Measurements from ENCODE around the gene AOC3.
"Not testable (repeated sequence)": the region's sequence is repeated elsewhere in the genome, so short reads cannot be mapped to it uniquely, and the experiment has no call there.

AOC3 gene

GRCh38 chr17:42898147-42898811, 47.3 kb downstream of the AOC3 start:
- no peak for DNase-seq

- DNase-seq, result not testable (repeated sequence)
Measured at GRCh38 chr17:42899981-42900380, 49.0 kb downstream of the AOC3 start.

- DNase-seq, result no peak
Measured at GRCh38 chr17:42900460-42901331, 49.7 kb downstream of the AOC3 start, which contains the start of gene G6PC1. Gene G6PC1, plus strand, starts transcription at chr17:42900799. Its CDS starts 78 bp downstream, at chr17:42900877.

GRCh38 chr17:42901535-42902229, 50.7 kb downstream of the AOC3 start:
- no peak for DNase-seq

GRCh38 chr17:42904110-42904469, 53.1 kb downstream of the AOC3 start:
- DNase-seq, result no peak

GRCh38 chr17:42906772-42907446, 55.9 kb downstream of the AOC3 start:
- DNase-seq, result no peak
